ENCODE results near the gene TNNT2.

The TNNT2 gene

DNA sequence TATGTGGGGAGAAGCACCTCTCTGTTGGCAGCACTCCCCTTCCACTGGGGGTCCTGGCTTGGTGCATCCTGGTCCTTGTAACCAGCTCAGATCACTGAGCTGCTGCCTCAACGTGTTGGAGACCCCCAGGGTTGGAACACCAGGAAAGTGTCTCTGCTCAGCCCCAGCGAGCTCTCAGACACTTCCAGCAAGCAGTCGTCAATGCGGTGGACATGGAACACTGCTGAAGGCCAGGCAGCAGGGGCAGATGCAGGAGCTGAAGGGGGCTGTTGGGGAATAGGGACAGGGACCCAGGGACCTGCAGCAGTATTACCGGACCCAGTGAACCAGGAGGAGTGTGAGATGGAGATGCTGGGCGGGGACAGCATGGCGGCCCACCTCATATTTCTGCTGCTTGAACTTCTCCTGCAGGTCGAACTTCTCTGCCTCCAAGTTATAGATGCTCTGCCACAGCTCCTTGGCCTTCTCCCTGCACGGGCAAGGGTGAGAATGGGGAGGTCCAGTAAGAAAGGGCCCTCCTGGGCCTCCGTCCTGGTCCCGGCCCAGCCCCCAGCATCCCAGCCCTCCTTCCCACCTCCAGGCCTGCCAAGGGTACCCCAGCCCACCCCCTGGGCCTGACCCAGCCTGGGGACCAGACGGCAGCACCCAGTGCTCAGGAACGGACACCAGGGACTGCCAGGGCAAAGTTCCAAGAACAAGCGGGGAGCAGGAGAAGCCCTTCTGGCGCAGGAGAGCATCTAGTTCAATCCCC lies 16.4 kb downstream of the TNNT2 start:
- DNase-seq (ENCODE audit: low read depth) = no peak
- TF ChIP-seq, protein P1, sequence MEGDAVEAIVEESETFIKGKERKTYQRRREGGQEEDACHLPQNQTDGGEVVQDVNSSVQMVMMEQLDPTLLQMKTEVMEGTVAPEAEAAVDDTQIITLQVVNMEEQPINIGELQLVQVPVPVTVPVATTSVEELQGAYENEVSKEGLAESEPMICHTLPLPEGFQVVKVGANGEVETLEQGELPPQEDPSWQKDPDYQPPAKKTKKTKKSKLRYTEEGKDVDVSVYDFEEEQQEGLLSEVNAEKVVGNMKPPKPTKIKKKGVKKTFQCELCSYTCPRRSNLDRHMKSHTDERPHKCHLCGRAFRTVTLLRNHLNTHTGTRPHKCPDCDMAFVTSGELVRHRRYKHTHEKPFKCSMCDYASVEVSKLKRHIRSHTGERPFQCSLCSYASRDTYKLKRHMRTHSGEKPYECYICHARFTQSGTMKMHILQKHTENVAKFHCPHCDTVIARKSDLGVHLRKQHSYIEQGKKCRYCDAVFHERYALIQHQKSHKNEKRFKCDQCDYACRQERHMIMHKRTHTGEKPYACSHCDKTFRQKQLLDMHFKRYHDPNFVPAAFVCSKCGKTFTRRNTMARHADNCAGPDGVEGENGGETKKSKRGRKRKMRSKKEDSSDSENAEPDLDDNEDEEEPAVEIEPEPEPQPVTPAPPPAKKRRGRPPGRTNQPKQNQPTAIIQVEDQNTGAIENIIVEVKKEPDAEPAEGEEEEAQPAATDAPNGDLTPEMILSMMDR (conservative IDR thresholded peaks at IDR 0.05; ENCODE audit: low read depth, low read length) = no peak
- no peak overlapping the region for H3K4me3 ChIP-seq (ENCODE audit: low read length)

DNA sequence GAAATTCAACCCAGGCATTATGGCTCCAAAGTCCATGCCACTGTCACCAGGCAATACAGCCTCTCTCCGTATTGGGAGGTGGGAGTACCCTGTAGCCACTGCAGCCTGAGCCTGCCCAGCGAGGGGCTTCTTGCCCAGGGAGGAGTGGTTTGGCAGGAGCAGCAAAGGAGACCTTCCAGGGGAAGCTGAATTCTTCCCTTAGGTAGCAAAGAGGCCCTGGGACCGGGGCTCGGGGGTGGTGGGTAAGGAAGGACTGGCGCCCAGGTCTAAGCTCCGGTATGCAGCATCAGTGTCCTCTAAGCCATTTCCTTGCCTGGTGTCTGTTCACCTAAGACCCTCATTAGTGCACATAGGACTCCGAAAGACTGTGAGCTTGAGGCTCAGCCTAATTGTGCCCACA lies 17.0 kb downstream of the TNNT2 start:
- H3K4me3 ChIP-seq (ENCODE audit: low read length) = no peak overlapping the region
- TF ChIP-seq, protein P1 (conservative IDR thresholded peaks at IDR 0.05; ENCODE audit: low read depth, low read length) = no peak
- DNase-seq (ENCODE audit: low read depth) = no peak

DNA sequence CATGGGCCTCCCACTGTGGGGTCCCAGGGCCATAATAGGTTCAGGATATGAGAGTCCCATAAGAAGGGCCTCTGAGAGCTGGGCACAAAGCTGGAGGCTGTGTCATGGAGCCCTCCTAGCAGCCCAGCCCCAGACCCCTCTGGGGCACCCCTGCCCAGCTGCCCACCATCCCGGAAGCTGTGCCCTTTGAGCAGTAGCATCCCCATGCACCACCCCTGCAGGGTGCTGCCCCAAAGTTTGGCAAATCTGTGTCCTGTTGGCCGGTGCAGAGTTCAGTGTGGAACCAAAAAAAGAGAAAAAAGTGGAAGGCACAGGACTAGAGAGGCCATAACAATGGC lies 17.6 kb downstream of the TNNT2 start:
- no peak overlapping the region for H3K4me3 ChIP-seq (ENCODE audit: low read length)
- no peak for DNase-seq (ENCODE audit: low read depth)
- TF ChIP-seq, protein P1 (conservative IDR thresholded peaks at IDR 0.05; ENCODE audit: low read depth, low read length) = no peak

DNA sequence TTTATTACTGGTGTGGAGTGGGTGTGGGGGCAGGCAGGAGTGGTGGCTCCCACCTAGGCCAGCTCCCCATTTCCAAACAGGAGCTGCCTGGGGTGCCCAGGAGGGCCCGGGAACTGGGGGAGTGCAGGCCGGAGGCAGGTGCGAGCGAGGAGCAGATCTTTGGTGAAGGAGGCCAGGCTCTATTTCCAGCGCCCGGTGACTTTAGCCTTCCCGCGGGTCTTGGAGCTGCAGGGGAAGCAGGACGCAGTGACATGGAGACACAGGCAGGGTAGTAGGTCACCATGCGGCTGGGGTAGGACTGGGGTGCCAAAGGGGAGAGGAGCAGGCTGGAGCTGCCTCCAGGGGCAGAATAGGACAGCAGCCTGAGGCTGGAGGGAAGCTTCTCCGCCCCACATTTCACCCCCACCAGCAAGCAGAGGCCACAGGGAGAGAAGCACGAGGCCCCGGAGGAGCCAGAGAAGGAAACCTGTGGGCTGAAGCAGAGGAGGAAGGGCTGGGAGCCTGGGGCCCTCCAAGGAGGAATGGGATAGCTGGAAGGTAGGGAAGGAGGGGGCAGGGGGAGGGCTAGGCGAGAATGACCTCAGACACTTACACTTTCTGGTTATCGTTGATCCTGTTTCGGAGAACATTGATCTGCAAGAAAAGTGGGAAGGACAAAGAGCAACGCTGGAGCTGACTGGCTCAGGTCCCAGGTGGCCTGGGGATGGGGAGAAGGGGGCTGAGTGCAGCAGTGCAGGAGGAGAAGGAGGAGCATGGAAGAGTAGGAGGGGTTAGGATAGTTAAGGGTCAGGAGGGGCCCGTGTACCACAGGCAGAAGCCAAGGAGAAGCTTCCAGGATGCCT lies 18.2 kb downstream of the TNNT2 start:
- no peak overlapping the region for H3K4me3 ChIP-seq (ENCODE audit: low read length)
- DNase-seq (ENCODE audit: low read depth) = no peak
- TF ChIP-seq, protein P1 (conservative IDR thresholded peaks at IDR 0.05; ENCODE audit: low read depth, low read length) = no peak

DNA sequence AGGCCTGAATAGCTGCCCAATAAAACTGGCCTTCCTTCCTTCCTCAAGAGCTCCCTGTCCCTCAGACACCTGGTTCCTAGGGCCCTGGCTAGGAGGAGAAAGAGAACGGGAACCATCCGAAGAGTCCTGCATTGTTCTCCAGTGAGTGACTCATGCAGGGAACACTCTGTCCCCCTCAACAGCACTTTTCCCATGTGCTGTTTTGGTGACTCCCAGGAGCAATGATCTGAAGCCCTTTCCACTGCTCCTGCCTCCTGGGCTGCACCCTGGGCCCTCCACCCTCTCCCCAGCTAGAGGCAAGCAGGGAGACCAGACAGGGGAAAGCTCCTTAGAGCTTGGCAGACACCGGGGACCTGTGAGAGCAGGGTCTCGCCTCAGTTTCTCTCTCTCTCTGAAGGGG lies 18.9 kb downstream of the TNNT2 start:
- no peak for DNase-seq (ENCODE audit: low read depth)
- H3K4me3 ChIP-seq (ENCODE audit: low read length) = no peak overlapping the region
- TF ChIP-seq, protein P1 (conservative IDR thresholded peaks at IDR 0.05; ENCODE audit: low read depth, low read length) = no peak

DNA sequence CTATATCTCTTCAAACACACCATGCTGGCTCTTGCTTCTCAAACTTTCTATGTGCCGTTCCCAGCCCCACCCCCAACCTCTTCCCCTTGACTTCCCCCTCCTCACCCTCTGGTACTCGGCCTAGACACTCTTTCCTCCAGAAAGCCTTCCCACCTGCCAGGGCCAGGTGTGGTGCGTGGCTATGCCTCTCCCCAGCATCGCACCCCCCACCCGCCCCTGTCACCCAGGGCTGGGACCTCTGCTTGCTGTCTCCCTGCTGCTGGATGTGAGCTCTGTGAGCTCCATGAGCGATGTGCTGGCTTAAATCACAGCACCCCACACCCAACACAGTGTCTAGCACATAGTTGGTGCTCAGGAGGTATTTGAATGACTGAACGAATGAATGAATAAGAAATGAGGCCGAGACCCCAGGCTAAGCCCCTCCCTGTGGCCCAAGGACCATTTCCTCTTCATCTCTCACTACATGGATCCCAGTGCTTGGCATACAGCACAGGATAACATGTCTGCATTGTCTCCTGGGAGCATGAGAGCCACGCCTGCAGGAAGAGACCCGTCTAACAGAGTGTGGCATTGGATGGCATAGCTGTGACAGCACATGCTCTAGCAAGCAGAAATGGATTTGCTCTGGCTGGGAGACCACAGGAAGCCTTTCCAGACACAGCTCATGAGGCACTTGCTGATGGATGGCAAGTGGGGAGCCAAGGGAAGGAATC lies 19.7 kb downstream of the TNNT2 start:
- no peak overlapping the region for H3K4me3 ChIP-seq (ENCODE audit: low read length)
- TF ChIP-seq, protein P1 (conservative IDR thresholded peaks at IDR 0.05; ENCODE audit: low read depth, low read length) = no peak
- no peak for DNase-seq (ENCODE audit: low read depth)
